ENCODE measurements around the gene BLVRB.
A peak's percentile ranks its signal among the peaks of the same experiment; 100 is the strongest.
"Not testable (repeated sequence)": the region's sequence is repeated elsewhere in the genome, so short reads cannot be mapped to it uniquely, and the experiment has no call there.

BLVRB gene

DNA sequence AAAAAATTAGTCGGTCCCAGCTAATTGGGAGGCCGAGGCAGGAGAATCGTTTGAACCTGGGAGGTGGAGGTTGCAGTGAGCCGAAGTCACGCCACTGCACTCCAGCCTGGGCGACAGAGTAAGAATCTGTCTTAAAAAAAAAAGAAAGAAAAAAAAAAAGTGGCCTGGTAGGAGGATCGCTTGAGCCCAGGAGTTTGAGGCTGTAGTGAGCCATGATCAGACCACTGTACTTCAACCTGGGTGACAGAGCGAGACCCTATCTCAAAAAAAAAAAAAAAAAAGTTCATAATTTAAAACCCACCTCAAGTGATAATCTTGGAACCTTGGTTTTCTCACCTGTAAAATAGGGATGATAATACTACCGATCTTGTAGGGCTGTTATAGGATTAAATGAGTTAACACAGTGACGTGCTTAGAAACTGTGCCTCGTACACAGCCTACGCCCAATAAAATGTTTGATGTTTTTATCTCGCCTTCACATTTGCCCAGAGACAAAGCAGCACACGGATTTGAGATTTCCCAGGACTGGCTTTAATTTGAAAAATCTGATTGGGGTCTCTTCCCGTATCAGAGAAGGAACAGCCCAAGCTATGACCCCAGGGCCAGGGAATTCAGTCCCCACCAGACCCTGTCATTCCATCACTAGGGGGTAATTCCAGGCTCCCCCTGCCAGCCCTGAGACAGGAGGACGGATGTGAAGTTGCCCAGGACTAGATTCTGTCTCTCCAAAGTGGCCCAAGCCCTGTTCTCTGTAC lies 43.4 kb downstream of the BLVRB start:
- DNase-seq = no peak

- DNase-seq = peak; percentile 77
Measured at GRCh38 chr19:40420766-40421765, 44.5 kb downstream of the BLVRB start.

DNA sequence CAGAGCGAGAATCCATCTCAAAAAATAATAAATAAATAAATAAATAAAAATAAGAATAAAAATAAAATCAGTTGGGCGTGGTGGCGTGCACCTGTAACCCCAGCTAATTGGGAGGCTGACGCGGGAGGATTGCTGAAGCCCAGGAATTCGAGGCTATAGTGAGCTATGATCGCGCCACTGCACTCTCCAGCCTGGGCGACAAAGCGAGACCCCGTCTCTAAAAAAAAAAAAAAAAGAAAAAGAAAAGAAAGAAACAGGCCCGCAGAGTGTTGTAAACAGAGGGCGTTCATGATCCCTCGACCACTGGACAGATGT lies 45.1 kb downstream of the BLVRB start:
- no peak for DNase-seq

DNA sequence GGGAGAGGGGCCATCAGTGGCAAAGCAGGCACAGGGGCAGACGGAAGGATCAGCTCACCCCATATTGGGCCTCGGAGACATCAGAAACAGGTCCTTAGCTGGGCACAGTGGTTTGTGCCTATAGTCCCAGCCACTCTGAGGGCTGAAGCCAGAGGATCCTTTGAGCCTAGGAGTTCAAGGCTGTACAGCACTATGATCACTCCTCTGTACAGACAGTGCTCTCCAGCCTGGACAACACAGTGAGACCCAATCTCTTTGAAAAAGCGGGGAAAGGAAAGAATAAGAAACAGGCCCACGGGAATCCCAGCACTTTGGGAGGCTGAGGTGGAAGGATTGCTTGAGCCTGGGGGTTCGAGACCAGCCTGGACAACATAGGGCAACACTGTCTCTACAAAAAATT lies 45.8 kb downstream of the BLVRB start:
- no peak for DNase-seq

- DNase-seq = no peak
Measured at GRCh38 chr19:40419066-40419612, 46.4 kb downstream of the BLVRB start.

DNA sequence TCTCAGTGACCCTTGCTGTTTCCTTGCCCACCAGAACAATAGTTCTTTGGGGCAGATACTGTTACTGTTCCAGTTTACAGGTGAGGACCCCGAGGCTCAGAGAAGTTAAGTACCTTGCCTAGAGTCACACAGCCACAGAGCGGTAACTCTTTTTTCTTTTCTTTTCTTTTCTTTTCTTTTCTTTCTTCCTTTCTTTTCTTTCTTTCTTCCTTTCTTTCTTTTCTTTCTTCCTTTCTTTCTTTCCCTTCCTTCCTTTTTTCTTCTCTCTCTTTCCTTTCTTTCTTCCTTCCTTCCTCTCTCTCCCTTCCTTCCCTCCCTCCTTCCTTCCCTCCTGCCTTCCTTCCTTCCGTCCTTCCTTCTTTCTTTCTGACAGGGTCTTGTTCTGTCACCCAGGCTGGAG lies 47.5 kb downstream of the BLVRB start:
- no peak for DNase-seq

DNA sequence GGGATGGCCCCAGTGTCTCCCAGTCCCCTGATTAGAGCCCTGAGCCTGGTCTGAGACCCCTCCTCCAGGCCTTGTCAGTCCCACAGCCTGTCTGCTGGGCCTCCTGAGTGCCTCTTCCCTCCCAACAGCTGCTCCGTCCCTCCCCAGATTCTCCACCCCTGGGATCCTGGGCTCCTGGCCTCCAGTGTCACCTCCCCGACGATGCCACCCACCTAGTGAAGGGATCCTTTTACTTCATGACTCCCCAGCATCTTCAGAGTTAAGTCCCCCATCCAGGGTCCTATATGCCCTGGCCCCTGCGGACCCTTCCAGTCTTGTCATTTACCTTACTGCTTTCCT lies 47.9 kb downstream of the BLVRB start:
- no peak for DNase-seq

- no peak for DNase-seq
Measured at GRCh38 chr19:40416918-40417642, 48.5 kb downstream of the BLVRB start.

- no peak for DNase-seq
Measured at GRCh38 chr19:40415768-40416167, 49.8 kb downstream of the BLVRB start.

GRCh38 chr19:40414542-40415535 lies 50.7 kb downstream of the BLVRB start:
- DNase-seq = no peak

GRCh38 chr19:40413291-40413845 lies 52.2 kb downstream of the BLVRB start, which contains the start of gene PRX:
TSS of gene PRX (minus strand) at chr19:40413378. CDS start at chr19:40407932, 5,446 bp downstream.
- no peak for DNase-seq

DNA sequence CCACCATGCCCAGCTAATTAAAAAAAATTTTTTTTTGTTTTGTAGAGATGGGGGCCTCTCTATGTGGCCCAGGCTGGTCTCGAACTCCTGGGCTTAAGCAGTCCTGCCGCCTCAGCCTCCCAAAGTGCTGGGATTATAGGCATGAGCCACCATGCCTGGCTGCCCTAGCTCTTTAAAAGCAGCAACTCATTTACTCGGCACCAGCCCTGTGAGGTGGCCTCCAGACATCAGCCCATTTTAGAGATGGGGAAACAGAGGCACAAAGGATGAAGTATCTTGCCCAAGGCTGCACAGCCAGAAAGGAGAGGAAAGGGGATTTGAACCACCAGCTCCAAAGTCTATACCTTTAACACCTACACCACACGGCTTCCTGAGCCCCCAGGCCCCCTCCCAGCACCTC lies 52.7 kb downstream of the BLVRB start:
- DNase-seq = no peak

GRCh38 chr19:40411958-40412499 lies 53.5 kb downstream of the BLVRB start:
- no peak for DNase-seq

GRCh38 chr19:40411125-40411842 lies 54.3 kb downstream of the BLVRB start:
- no peak for DNase-seq

GRCh38 chr19:40410030-40410389 lies 55.5 kb downstream of the BLVRB start:
- no peak for DNase-seq

GRCh38 chr19:40408598-40408925 lies 57.0 kb downstream of the BLVRB start:
- not testable (repeated sequence) for DNase-seq

DNA sequence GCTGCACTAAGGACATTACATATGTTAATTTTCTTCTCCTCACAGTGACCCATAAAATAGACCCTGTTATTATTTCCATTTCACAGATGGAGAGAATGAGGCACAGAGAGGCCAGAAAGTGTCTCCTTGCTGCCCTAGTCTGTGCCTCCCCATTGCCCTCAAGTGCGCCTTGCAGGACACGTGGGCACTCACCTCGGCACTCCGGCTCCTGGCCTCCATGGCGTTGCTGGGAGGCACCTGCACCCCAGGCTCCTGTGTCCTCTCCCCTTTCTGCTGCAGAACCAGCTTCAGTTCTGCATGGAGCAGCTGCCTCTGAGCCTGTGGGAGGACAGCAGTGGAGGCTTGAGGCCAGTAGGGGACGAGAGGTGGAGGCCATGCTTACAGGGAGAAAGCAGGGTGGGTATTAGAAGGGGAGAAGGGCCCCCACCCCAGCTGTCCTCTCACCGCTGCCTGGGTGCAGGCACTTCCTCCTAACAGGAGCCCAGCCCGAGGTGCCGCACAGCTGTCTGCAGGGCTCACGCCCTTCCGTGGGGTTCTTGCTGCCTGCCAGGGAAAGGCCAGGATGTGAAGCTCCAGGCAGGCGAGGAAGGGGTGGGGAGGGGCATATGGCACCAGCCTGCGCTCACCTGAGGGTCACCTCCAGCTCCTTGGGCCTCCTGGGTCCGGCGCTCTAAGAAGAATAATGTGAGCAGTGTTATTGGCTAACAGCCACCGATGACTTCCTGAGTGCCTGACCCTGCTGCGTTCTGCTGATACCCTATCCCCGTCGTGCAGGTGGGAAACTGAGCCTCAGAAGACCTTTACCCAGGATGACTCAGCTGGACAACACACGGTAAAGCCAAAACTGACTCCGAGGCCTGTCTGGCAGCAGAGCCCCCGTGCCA lies 57.6 kb downstream of the BLVRB start:
- no peak for DNase-seq

DNA sequence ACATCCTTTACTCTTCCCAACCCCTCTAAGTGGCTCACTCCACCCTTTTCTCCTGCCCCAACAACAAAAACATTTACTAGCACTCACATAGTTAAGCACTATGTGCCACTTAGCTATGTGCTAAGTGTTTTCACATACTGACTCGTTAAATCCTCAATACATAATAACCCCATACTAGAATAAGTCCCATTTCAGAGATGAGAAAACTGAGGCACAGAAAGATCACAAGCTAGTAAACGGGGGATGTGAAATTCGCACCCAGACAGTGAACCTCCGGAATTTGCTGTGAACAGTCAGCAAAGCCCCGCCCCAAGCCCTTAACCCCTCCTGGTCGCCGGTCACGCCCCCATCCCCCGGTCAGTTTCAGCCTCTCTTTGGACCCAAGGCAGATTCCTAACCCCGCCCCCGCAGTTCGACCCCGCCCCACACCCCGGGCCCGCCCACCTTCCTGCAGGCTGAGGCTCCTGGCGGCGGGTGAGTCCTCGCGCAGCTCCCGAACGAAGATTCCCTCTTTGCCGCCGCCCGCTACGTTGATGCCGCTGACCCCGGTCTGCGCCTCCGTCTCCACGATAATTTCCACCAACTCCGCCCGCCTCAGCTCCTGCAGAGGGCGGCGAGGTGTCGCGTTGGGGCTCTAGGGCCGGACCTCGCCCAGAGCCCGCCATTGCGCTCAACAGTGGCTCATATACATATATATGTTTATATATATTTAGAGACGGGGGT lies 62.1 kb downstream of the BLVRB start:
- DNase-seq = peak; percentile 53

- DNase-seq = no peak
Measured at GRCh38 chr19:40400559-40400958, 65.0 kb downstream of the BLVRB start.

All from GOT3 (cell line).